ENCODE data around the gene JMJD6. TPM values are rescaled to one million over a fixed set of nuclear protein-coding genes. Genes with fewer than 3 reads are reported as not detected.

Gene JMJD6
- total RNA-seq, 2 donors from 2014 or later: 35.0 to 37.4 TPM

- Histone ChIP-seq H3K4me1 (peaks cover 0 to 89% of the 10 kb centered on the region in 2 donors), H3K9me3 (no peaks in the 10 kb centered on the region)
These were observed 21.6 kb downstream of the JMJD6 start for GRCh38 chr17:76704805-76705204.

GRCh38 chr17:76702941-76703637, 23.3 kb downstream of the JMJD6 start:
- no peaks in the 10 kb centered on the region for H3K9me3 ChIP-seq
- no peak for DNase-seq (ENCODE audit: low spot score)
- H3K4me3 ChIP-seq: no peak overlapping the region
- peaks cover 0 to 89% of the 10 kb centered on the region in 2 donors for H3K4me1 ChIP-seq
- no peak for TF ChIP-seq CTCF (IDR thresholded peaks at IDR 0.05)
- no peaks in the 10 kb centered on the region for H3K36me3 ChIP-seq
- no peaks in the 10 kb centered on the region for H3K27me3 ChIP-seq
- peak overlapping the region; percentile 93 to 98 for H3K27ac ChIP-seq

More at GRCh38 chr17:76704805-76705204, 21.6 kb downstream of the JMJD6 start:
- no peak overlapping the region for H3K4me3 ChIP-seq
- peak overlapping the region; percentile 98 for H3K27ac ChIP-seq
- TF ChIP-seq CTCF (IDR thresholded peaks at IDR 0.05): no peak
- no peaks in the 10 kb centered on the region for H3K36me3 ChIP-seq
- DNase-seq (ENCODE audit: low spot score): no peak
- H3K27me3 ChIP-seq: no peaks in the 10 kb centered on the region

GRCh38 chr17:76702076-76702475, 24.3 kb downstream of the JMJD6 start:
- Histone ChIP-seq H3K4me3 (no peak overlapping the region), H3K36me3 (no peaks in the 10 kb centered on the region), H3K27me3 (no peaks in the 10 kb centered on the region), H3K4me1 (peaks cover 0 to 90% of the 10 kb centered on the region in 2 donors), H3K9me3 (no peaks in the 10 kb centered on the region), H3K27ac (peak overlapping the region; percentile 93 to 98)
- no peak for DNase-seq (ENCODE audit: low spot score)
- TF ChIP-seq CTCF (IDR thresholded peaks at IDR 0.05): no peak

GRCh38 chr17:76701471-76701967, 24.9 kb downstream of the JMJD6 start:
- no peaks in the 10 kb centered on the region for H3K36me3 ChIP-seq
- no peaks in the 10 kb centered on the region for H3K27me3 ChIP-seq
- peak overlapping the region; percentile 93 to 98 for H3K27ac ChIP-seq
- H3K4me1 ChIP-seq: peaks cover 0 to 90% of the 10 kb centered on the region in 2 donors
- H3K9me3 ChIP-seq: no peaks in the 10 kb centered on the region
- H3K4me3 ChIP-seq: peak overlapping the region in 1 of 2 donors; percentile 38
- no peak for DNase-seq (ENCODE audit: low spot score)
- TF ChIP-seq CTCF (IDR thresholded peaks at IDR 0.05): no peak

- TF ChIP-seq CTCF (IDR thresholded peaks at IDR 0.05): no peak
- H3K27me3 ChIP-seq: no peaks in the 10 kb centered on the region
- H3K27ac ChIP-seq: peak overlapping the region; percentile 93 to 98
- no peaks in the 10 kb centered on the region for H3K36me3 ChIP-seq
- peak; percentile 92 for DNase-seq (ENCODE audit: low spot score)
- no peaks in the 10 kb centered on the region for H3K9me3 ChIP-seq
- H3K4me1 ChIP-seq: peaks cover 0 to 94% of the 10 kb centered on the region in 2 donors
- H3K4me3 ChIP-seq: peak overlapping the region; percentile 31 to 38
These were observed 25.6 kb downstream of the JMJD6 start for GRCh38 chr17:76700617-76701470.
